Right lobe of liver (tissue), 4 donors: ENCODE results near the gene KDM3A.

ENCODE experiments used
- POLR2A ChIP-seq: fragments of 450-650 bp; IDR thresholded peaks from one replicate; pipeline ENCODE4 v1.6.1; 2017; ENCODE audit warnings: antibody characterized with exemption, mild to moderate bottlenecking
- TF ChIP-seq, protein P1 (sequence below), 4 donors: fragments of 200-600 bp in 3 of 4; fragments of 450-650 bp in 1 of 4; IDR thresholded peaks; one replicate each; pipeline versions ENCODE4 v1.5.1 to v1.8.0; 2016 to 2022; ENCODE audit warnings: antibody characterized with exemption in 4 of 4, mild to moderate bottlenecking in 2 of 4
- donor health status: DM: no; HTN: no; CAD: no.
- donor health status: DM: no; HTN: no; CAD: no.
- donor health status: DM: no; HTN: yes; CAD: no.

DNA sequence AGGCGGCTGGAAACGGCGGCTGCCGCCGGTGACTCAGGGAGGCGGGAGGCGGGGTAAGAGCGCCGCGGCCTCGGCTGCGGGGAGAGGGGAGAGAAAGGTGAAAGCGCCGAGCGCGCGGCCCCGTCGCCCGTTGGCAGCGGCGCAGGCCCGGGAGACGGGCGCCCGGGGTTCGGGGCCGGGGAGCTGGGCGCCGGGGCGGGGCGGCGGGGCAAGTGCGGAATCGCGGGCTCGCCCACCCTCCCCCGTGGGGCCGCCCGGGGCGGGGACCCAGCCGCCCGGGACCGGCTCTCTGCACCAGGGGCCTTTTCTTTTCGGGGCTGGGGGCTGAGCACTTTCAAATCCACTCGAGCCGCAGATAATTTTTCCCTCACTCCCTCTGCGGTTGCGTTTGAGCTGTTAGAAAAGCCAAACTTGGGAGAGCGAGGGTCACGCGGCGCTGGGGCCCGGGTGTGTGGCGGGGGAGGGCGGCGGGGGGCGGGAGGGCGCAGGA lies 266 bp downstream of the KDM3A start:
- TF ChIP-seq, protein P1, sequence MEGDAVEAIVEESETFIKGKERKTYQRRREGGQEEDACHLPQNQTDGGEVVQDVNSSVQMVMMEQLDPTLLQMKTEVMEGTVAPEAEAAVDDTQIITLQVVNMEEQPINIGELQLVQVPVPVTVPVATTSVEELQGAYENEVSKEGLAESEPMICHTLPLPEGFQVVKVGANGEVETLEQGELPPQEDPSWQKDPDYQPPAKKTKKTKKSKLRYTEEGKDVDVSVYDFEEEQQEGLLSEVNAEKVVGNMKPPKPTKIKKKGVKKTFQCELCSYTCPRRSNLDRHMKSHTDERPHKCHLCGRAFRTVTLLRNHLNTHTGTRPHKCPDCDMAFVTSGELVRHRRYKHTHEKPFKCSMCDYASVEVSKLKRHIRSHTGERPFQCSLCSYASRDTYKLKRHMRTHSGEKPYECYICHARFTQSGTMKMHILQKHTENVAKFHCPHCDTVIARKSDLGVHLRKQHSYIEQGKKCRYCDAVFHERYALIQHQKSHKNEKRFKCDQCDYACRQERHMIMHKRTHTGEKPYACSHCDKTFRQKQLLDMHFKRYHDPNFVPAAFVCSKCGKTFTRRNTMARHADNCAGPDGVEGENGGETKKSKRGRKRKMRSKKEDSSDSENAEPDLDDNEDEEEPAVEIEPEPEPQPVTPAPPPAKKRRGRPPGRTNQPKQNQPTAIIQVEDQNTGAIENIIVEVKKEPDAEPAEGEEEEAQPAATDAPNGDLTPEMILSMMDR (IDR thresholded peaks at IDR 0.05), result no peak
- TF ChIP-seq POLR2A, result peak; percentile 96
